HCT116 (cell line): ENCODE results near the gene NDUFAF2. TPM values are rescaled to one million over a fixed set of nuclear protein-coding genes. Genes with fewer than 3 reads are reported as not detected.

Source experiments
- ATAC-seq: fragments of 200-7000 bp; cut with Tn5 transposase; 2 replicates; pipeline ENCODE4 v1.9.1; 2020; ENCODE audit warnings: mild to moderate bottlenecking, moderate library complexity
- BruUV-seq: library from RNA; stranded (reverse); fragments of 400-500 nt; replicated peaks from 2 replicates; lab custom pipeline; 2021; lab: Mats Ljungman, UMichigan
- CTCF ChIA-PET: fragments of 300-600 bp; sonication (Branson Sonifier 250); formaldehyde crosslinking; loops from one replicate; lab custom pipeline; 2021; ENCODE audit warnings: antibody characterized with exemption; lab: Charles Lee
- POLR2A ChIA-PET: fragments of 300-600, 350-600 bp; sonication (Branson Sonifier 250); formaldehyde crosslinking; loops from one replicate; lab custom pipeline; 2021; ENCODE audit warnings: antibody characterized with exemption; lab: Charles Lee
- RAD21 ChIA-PET, 2 experiments: fragments of 300-600 bp; sonication (Branson Sonifier 250); formaldehyde crosslinking; loops; one replicate each; lab custom pipeline; 2023; ENCODE audit warnings: low total read pairs in 2 of 2; ENCODE audit not compliant: uncharacterized antibody in 2 of 2, unreplicated experiment in 2 of 2, low non-redundant PET in 1 of 2; lab: Charles Lee
- DNase-seq: peaks from one replicate; pipeline ENCODE4 v3.0.0-alpha.2; 2010; ENCODE audit warnings: low read depth, low spot score
- H2AFZ ChIP-seq: fragments of 200-600 bp; shearing (Covaris generic), sonication (generic); 2 replicates; pipeline ENCODE4 v1.6.1; 2017; ENCODE audit warnings: low read depth, mixed run types, mixed read lengths, antibody characterized with exemption, low read length; ENCODE audit not compliant: poor library complexity, severe bottlenecking
- H3K27ac ChIP-seq: 2 replicates; pipeline ENCODE4 v1.5.1; 2012; ENCODE audit warnings: low read depth, low read length
- H3K27me3 ChIP-seq: fragments of 200-600 bp; sonication (generic); 2 replicates; pipeline ENCODE4 v1.6.1; 2016; ENCODE audit warnings: mixed run types, low read length, mixed read lengths; ENCODE audit not compliant: insufficient read depth
- H3K36me3 ChIP-seq, 2 experiments: fragments of 200-500 bp in 1 of 2; fragments of 200-600 bp in 1 of 2; sonication (Bioruptor generic) in 1 of 2; sonication (generic) in 1 of 2; 2 replicates each; pipeline versions ENCODE4 v1.5.1 to v1.6.1; 2014 to 2016; ENCODE audit warnings: low read length in 2 of 2, inconsistent platforms in 1 of 2, mixed read lengths in 1 of 2, mixed run types in 1 of 2; ENCODE audit not compliant: insufficient read depth in 2 of 2, control insufficient read depth in 1 of 2
- H3K4me1 ChIP-seq, 2 experiments: fragments of 200-600 bp in 1 of 2; sonication (generic) in 1 of 2; 2 replicates each; pipeline versions ENCODE4 v1.5.1 to v1.6.1; 2012 to 2017; ENCODE audit warnings: low read length in 2 of 2, inconsistent platforms in 1 of 2, mild to moderate bottlenecking in 1 of 2, mixed read lengths in 1 of 2, mixed run types in 1 of 2, moderate library complexity in 1 of 2; ENCODE audit not compliant: insufficient read depth in 2 of 2, control insufficient read depth in 1 of 2
- H3K4me2 ChIP-seq: fragments of 200-600 bp; sonication (generic); 2 replicates; pipeline ENCODE4 v1.6.1; 2017; ENCODE audit warnings: mixed run types, low read length, mixed read lengths
- H3K4me3 ChIP-seq, 2 experiments: fragments of 200-600 bp in 1 of 2; sonication (generic) in 1 of 2; replicated peaks in 1 of 2; 2 replicates each; pipeline ENCODE4 v1.5.1; 2011 to 2016; ENCODE audit warnings: low read length in 2 of 2, control low read depth in 1 of 2, low read depth in 1 of 2, mild to moderate bottlenecking in 1 of 2, mixed read lengths in 1 of 2, mixed run types in 1 of 2
- H3K79me2 ChIP-seq: fragments of 200-600 bp; sonication (generic); 2 replicates; pipeline ENCODE4 v1.6.1; 2017; ENCODE audit warnings: mild to moderate bottlenecking, mixed run types, low read length, moderate library complexity, mixed read lengths; ENCODE audit not compliant: insufficient read depth
- H3K9ac ChIP-seq: fragments of 200-600 bp; sonication (generic); 2 replicates; pipeline ENCODE4 v1.6.1; 2016; ENCODE audit warnings: low read length, mixed read lengths
- H3K9me2 ChIP-seq: fragments of 200-600 bp; sonication (generic), shearing (Covaris generic); 2 replicates; pipeline ENCODE4 v1.6.1; 2017; ENCODE audit warnings: mixed run types, mild to moderate bottlenecking, moderate library complexity; ENCODE audit not compliant: insufficient read depth
- H3K9me3 ChIP-seq, 2 experiments: fragments of 200-500 bp in 1 of 2; fragments of 200-600 bp in 1 of 2; sonication (Bioruptor generic) in 1 of 2; sonication (generic) in 1 of 2; 2 replicates each; pipeline ENCODE4 v1.6.1; 2014 to 2017; ENCODE audit warnings: low read length in 2 of 2, mixed read lengths in 2 of 2, inconsistent platforms in 1 of 2, low read depth in 1 of 2, mild to moderate bottlenecking in 1 of 2, mixed run types in 1 of 2, moderate library complexity in 1 of 2; ENCODE audit not compliant: control insufficient read depth in 1 of 2, insufficient read depth in 1 of 2
- H4K20me1 ChIP-seq: fragments of 200-600 bp; sonication (generic), shearing (Covaris generic); 2 replicates; pipeline ENCODE4 v1.6.1; 2017; ENCODE audit warnings: mixed run types, mild to moderate bottlenecking, moderate library complexity; ENCODE audit not compliant: insufficient read depth
- CBX3 ChIP-seq: IDR thresholded peaks from 2 replicates; pipeline ENCODE4 v1.6.1; 2012; ENCODE audit warnings: low read depth
- CEBPB ChIP-seq: IDR thresholded peaks from 2 replicates; pipeline ENCODE4 v1.6.1; 2012; ENCODE audit warnings: low read depth
- EGR1 ChIP-seq: IDR thresholded peaks from 2 replicates; pipeline ENCODE4 v1.6.1; 2012; ENCODE audit warnings: low read depth
- ELF1 ChIP-seq: IDR thresholded peaks from 2 replicates; pipeline ENCODE4 v1.6.1; 2012; ENCODE audit warnings: low read depth, borderline replicate concordance
- EZH2 ChIP-seq: fragments of 200-600 bp; sonication (generic); IDR thresholded peaks from 2 replicates; pipeline ENCODE4 v1.6.1; 2017; ENCODE audit warnings: antibody characterized with exemption, mixed run types
- EZH2phosphoT487 ChIP-seq: fragments of 200-600 bp; IDR thresholded peaks from 2 replicates; pipeline ENCODE4 v1.6.1; 2018; ENCODE audit warnings: antibody characterized with exemption, borderline replicate concordance
- JUND ChIP-seq: IDR thresholded peaks from 2 replicates; pipeline ENCODE4 v1.6.1; 2012
- POLR2A ChIP-seq: IDR thresholded peaks from 2 replicates; pipeline ENCODE4 v1.7.0; 2011; ENCODE audit warnings: borderline replicate concordance; ENCODE audit not compliant: insufficient read depth, insufficient read length; ENCODE audit errors: extremely low read depth
- POLR2AphosphoS5 ChIP-seq: IDR thresholded peaks from 2 replicates; pipeline ENCODE4 v1.6.1; 2011; ENCODE audit warnings: mild to moderate bottlenecking, low read depth, low read length, moderate library complexity
- RAD21 ChIP-seq: IDR thresholded peaks from 2 replicates; pipeline ENCODE4 v1.6.1; 2012; ENCODE audit warnings: low read depth, mild to moderate bottlenecking
- SIN3A ChIP-seq: IDR thresholded peaks from 2 replicates; pipeline ENCODE4 v1.6.1; 2012; ENCODE audit warnings: low read depth
- SRF ChIP-seq: IDR thresholded peaks from 2 replicates; pipeline ENCODE4 v1.6.1; 2012; ENCODE audit warnings: low read depth
- TCF7L2 ChIP-seq: IDR thresholded peaks from 2 replicates; pipeline ENCODE4 v1.7.0; 2011; ENCODE audit warnings: borderline replicate concordance, inconsistent platforms; ENCODE audit not compliant: insufficient read depth, insufficient read length; ENCODE audit errors: extremely low read depth
- YY1 ChIP-seq: IDR thresholded peaks from 2 replicates; pipeline ENCODE4 v1.6.1; 2011; ENCODE audit warnings: low read length, low read depth, moderate library complexity, mild to moderate bottlenecking; ENCODE audit not compliant: insufficient replicate concordance; ENCODE audit errors: extremely low read depth
- ZFX ChIP-seq: fragments of 450-650 bp; IDR thresholded peaks from 2 replicates; pipeline ENCODE4 v1.6.1; 2017
- intact Hi-C: fragments of 100-400 bp; cut with micrococcal nuclease; formaldehyde crosslinking; loops from 2 replicates; pipeline ENCODE4 v1.10.0; 2022
- total RNA-seq: library from RNA; stranded (reverse); gene quantifications from one replicate; pipeline ENCODE4 v1.2.1, GENCODE V29; 2021; ENCODE audit not compliant: unreplicated experiment
- TF ChIP-seq, protein P1 (sequence below): IDR thresholded peaks from 2 replicates; pipeline ENCODE4 v1.6.1; 2012; ENCODE audit warnings: low read depth
- TF ChIP-seq, protein P2 (sequence below): IDR thresholded peaks from 2 replicates; pipeline ENCODE4 v1.6.1; 2012
- TF ChIP-seq, protein P3 (sequence below): IDR thresholded peaks from 2 replicates; pipeline ENCODE4 v1.6.1; 2012
- TF ChIP-seq, protein P4 (sequence below): IDR thresholded peaks from 2 replicates; pipeline ENCODE4 v1.6.1; 2011; ENCODE audit warnings: mild to moderate bottlenecking, low read length, moderate library complexity; ENCODE audit not compliant: insufficient replicate concordance; ENCODE audit errors: extremely low read depth

NDUFAF2 gene
- total RNA-seq, 1 experiment from 2014 or later, result 36.9 TPM

DNA sequence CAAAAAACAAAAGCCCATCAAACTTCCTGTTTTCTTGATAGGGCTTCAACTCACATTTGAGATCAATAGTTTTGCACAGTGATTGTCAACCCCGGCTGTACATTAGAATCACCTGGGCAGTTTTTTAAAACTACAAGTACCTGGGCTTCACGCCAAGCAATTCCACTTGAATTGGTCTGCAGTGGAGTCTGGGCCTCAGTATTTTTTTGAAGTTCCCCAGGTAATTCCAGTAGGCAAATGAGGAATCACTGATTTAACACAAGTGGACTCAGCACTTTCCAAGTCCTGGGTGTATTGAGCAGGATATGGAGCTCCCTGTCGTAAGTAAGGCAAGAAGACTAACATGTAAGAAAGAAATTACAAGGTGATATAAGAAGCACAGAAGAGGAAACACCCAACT, 232.1 kb downstream of the NDUFAF2 start (continued):
- no peak for TF ChIP-seq TCF7L2
- no peak for TF ChIP-seq EZH2
- TF ChIP-seq SRF, result no peak

DNA sequence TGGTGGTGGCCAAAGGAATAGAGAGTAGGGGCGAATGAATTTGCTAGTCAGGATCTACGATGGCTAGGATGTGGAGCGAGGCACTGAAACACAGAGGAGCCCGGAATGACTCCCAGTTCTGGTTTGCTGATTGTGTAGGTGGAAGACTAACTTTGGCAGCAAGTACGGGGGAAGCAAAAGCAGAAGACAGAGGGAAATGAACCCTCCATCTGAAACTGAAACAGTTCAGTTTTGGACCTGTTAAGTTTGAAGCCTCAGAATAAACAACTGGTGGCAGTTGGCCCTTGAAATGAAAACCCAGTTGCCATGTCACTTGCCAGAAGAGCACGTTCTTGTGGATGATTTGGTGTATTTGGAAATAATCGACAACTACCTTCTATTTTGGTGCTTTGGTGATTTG, 232.7 kb downstream of the NDUFAF2 start:
- intact Hi-C loops, result no loop called here
- Histone ChIP-seq H3K9me2 (no peaks in the 10 kb centered on the region), H3K27ac (no peak overlapping the region), H3K9me3 (no peaks in the 10 kb centered on the region), H4K20me1 (no peaks in the 10 kb centered on the region), H3K4me2 (no peak overlapping the region), H3K27me3 (no peaks in the 10 kb centered on the region), H2AFZ (no peak overlapping the region), H3K4me3 (no peak overlapping the region), H3K79me2 (no peaks in the 10 kb centered on the region), H3K36me3 (no peaks in the 10 kb centered on the region), H3K9ac (no peak overlapping the region), H3K4me1 (no peaks in the 10 kb centered on the region)
- ChIA-PET POLR2A (no interaction called here), RAD21 (no interaction called here), CTCF (no interaction called here)
- ATAC-seq, result no peak
- BruUV-seq, result no TSS peak
- DNase-seq, result no peak
- TF ChIP-seq, protein P1, sequence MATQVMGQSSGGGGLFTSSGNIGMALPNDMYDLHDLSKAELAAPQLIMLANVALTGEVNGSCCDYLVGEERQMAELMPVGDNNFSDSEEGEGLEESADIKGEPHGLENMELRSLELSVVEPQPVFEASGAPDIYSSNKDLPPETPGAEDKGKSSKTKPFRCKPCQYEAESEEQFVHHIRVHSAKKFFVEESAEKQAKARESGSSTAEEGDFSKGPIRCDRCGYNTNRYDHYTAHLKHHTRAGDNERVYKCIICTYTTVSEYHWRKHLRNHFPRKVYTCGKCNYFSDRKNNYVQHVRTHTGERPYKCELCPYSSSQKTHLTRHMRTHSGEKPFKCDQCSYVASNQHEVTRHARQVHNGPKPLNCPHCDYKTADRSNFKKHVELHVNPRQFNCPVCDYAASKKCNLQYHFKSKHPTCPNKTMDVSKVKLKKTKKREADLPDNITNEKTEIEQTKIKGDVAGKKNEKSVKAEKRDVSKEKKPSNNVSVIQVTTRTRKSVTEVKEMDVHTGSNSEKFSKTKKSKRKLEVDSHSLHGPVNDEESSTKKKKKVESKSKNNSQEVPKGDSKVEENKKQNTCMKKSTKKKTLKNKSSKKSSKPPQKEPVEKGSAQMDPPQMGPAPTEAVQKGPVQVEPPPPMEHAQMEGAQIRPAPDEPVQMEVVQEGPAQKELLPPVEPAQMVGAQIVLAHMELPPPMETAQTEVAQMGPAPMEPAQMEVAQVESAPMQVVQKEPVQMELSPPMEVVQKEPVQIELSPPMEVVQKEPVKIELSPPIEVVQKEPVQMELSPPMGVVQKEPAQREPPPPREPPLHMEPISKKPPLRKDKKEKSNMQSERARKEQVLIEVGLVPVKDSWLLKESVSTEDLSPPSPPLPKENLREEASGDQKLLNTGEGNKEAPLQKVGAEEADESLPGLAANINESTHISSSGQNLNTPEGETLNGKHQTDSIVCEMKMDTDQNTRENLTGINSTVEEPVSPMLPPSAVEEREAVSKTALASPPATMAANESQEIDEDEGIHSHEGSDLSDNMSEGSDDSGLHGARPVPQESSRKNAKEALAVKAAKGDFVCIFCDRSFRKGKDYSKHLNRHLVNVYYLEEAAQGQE, result no peak
- TF ChIP-seq EZH2 (no peak), POLR2AphosphoS5 (no peak), JUND (no peak), ZFX (no peak), EGR1 (no peak), ELF1 (no peak), CBX3 (no peak), SIN3A (no peak), RAD21 (no peak), CEBPB (no peak), YY1 (no peak), POLR2A (no peak), EZH2phosphoT487 (no peak)
- TF ChIP-seq, protein P2, sequence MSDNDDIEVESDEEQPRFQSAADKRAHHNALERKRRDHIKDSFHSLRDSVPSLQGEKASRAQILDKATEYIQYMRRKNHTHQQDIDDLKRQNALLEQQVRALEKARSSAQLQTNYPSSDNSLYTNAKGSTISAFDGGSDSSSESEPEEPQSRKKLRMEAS, result no peak
- TF ChIP-seq, protein P3, sequence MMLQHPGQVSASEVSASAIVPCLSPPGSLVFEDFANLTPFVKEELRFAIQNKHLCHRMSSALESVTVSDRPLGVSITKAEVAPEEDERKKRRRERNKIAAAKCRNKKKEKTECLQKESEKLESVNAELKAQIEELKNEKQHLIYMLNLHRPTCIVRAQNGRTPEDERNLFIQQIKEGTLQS, result no peak
- TF ChIP-seq, protein P4, sequence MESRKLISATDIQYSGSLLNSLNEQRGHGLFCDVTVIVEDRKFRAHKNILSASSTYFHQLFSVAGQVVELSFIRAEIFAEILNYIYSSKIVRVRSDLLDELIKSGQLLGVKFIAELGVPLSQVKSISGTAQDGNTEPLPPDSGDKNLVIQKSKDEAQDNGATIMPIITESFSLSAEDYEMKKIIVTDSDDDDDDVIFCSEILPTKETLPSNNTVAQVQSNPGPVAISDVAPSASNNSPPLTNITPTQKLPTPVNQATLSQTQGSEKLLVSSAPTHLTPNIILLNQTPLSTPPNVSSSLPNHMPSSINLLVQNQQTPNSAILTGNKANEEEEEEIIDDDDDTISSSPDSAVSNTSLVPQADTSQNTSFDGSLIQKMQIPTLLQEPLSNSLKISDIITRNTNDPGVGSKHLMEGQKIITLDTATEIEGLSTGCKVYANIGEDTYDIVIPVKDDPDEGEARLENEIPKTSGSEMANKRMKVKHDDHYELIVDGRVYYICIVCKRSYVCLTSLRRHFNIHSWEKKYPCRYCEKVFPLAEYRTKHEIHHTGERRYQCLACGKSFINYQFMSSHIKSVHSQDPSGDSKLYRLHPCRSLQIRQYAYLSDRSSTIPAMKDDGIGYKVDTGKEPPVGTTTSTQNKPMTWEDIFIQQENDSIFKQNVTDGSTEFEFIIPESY, result no peak
